K562 (cell line): ENCODE results near the gene RABGAP1L.

ENCODE experiments used
- CHD4 ChIP-seq: fragments of 200-600 bp; sonication (generic); IDR thresholded peaks from 3 replicates; pipeline ENCODE4 v1.6.1; 2012; ENCODE audit warnings: low read depth, mild to moderate bottlenecking, mixed read lengths, low read length, inconsistent platforms; ENCODE audit not compliant: insufficient read depth, insufficient replicate concordance, poor library complexity, severe bottlenecking
- GATA2 ChIP-seq: sonication (generic); formaldehyde crosslinking; IDR thresholded peaks from 2 replicates; pipeline ENCODE4 v1.4.0; 2020; ENCODE audit warnings: mild to moderate bottlenecking, missing genetic modification reagents
- NR1H2 ChIP-seq: sonication (generic); formaldehyde crosslinking; IDR thresholded peaks from 2 replicates; pipeline ENCODE4 v1.4.0; 2020; ENCODE audit warnings: mild to moderate bottlenecking, missing genetic modification reagents
- NRF1 ChIP-seq, 2 experiments: fragments of 450-650 bp; IDR thresholded peaks in 1 of 2; conservative IDR thresholded peaks in 1 of 2; 2 replicates each; pipeline ENCODE4 v1.6.1; 2014; ENCODE audit warnings: mild to moderate bottlenecking in 2 of 2
- RCOR1 ChIP-seq, 2 experiments: IDR thresholded peaks; 2 replicates each; pipeline ENCODE4 v1.6.1; 2012; ENCODE audit warnings: low read depth in 2 of 2, low read length in 2 of 2, borderline replicate concordance in 1 of 2, improper control_type of control experiment in 1 of 2
- ZNF324 ChIP-seq: fragments of 250-450 bp; sonication (Bioruptor Pico); IDR thresholded peaks from 2 replicates; pipeline ENCODE4 v1.4.0; 2020; ENCODE audit warnings: mild to moderate bottlenecking
- TF ChIP-seq, protein P1 (sequence below): sonication (generic); formaldehyde crosslinking; IDR thresholded peaks from 2 replicates; pipeline ENCODE4 v1.9.0; 2022; ENCODE audit warnings: mild to moderate bottlenecking, missing genetic modification reagents
- TF ChIP-seq, protein P2 (sequence below), 2 experiments: fragments of 450-650 bp in 1 of 2; sonication (generic) in 1 of 2; formaldehyde crosslinking; conservative IDR thresholded peaks; 2 replicates each; pipeline versions ENCODE4 v1.4.0 to v1.8.1; 2020 to 2022; ENCODE audit warnings: mild to moderate bottlenecking in 1 of 2, missing genetic modification reagents in 1 of 2
- TF ChIP-seq, protein P3 (sequence below): sonication (generic); formaldehyde crosslinking; IDR thresholded peaks from 2 replicates; pipeline ENCODE4 v1.4.0; 2020; ENCODE audit warnings: mild to moderate bottlenecking, missing genetic modification reagents

DNA sequence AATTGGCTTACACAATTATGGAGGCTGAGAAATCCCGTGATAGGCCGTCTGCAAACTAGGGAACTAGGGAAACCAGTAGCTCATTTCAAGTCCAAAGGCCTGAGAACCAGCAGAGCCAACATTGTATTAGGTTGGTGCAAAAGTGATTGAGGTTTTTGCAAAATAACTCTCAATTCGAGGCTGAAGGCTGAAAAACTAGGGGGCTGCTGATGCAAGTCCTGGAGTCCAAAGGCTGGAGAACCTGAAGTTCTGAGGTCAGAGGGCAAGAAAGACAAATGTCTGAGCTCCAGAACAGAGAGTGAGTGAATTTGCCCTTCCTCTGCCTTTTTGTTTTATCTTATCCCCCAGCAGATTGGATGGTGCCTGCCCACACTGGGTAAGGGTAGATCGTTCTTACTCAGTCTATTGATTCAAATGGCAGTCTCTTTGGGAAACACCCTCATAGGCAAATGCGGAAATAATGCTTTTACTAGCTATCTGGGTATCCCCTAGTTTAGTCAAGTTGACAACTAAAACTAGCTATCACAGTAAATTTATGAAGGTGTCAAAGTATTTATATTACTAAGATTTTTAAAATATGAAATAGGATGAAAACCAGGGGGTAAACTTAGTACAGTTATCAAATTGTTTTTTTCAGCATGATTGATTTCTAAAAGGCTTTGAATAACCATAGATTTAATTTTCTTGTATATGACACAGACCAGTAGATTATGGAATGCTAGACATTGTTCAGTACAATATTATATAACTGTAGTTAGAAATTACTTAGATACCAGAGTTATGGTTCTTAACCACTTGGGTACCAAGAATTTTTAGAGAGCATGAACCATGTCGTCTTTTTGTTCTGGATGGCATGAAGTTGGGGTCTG, 15.4 kb downstream of the RABGAP1L start:
- no peak for TF ChIP-seq CHD4
- TF ChIP-seq, protein P1, sequence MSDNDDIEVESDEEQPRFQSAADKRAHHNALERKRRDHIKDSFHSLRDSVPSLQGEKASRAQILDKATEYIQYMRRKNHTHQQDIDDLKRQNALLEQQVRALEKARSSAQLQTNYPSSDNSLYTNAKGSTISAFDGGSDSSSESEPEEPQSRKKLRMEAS (CRISPR knock-in tag), result no peak
- no peak for TF ChIP-seq NR1H2 (CRISPR knock-in tag)
- TF ChIP-seq NRF1 (conservative IDR thresholded peaks at IDR 0.05 in 1 of 2, IDR thresholded peaks at IDR 0.05 in 1 of 2), result no peak
- TF ChIP-seq ZNF324 (CRISPR knock-in tag), result no peak
- TF ChIP-seq, protein P2, sequence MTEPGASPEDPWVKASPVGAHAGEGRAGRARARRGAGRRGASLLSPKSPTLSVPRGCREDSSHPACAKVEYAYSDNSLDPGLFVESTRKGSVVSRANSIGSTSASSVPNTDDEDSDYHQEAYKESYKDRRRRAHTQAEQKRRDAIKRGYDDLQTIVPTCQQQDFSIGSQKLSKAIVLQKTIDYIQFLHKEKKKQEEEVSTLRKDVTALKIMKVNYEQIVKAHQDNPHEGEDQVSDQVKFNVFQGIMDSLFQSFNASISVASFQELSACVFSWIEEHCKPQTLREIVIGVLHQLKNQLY (CRISPR knock-in tag; conservative IDR thresholded peaks at IDR 0.05), result no peak
- TF ChIP-seq, protein P3, sequence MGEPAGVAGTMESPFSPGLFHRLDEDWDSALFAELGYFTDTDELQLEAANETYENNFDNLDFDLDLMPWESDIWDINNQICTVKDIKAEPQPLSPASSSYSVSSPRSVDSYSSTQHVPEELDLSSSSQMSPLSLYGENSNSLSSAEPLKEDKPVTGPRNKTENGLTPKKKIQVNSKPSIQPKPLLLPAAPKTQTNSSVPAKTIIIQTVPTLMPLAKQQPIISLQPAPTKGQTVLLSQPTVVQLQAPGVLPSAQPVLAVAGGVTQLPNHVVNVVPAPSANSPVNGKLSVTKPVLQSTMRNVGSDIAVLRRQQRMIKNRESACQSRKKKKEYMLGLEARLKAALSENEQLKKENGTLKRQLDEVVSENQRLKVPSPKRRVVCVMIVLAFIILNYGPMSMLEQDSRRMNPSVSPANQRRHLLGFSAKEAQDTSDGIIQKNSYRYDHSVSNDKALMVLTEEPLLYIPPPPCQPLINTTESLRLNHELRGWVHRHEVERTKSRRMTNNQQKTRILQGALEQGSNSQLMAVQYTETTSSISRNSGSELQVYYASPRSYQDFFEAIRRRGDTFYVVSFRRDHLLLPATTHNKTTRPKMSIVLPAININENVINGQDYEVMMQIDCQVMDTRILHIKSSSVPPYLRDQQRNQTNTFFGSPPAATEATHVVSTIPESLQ, result no peak
- no peak for TF ChIP-seq RCOR1 (IDR thresholded peaks at IDR 0.05; ENCODE audit: borderline replicate concordance in 1 of 2, low read depth in 2 of 2, low read length in 2 of 2)
- no peak for TF ChIP-seq GATA2 (CRISPR knock-in tag)
